Activated T-helper 9 cell treated with anti-CD3 and anti-CD28 coated beads, Interleukin-2, amount 50 U/mL, for 16 hours (primary cell): ENCODE results near the gene ERCC1.

Experiments
- DNase-seq: peaks from one replicate; pipeline ENCODE4 v3.0.0-alpha.2; 2020; ENCODE audit warnings: low read depth

Gene ERCC1

GRCh38 chr19:45364696-45365095, 59.0 kb downstream of the ERCC1 start:
- no peak for DNase-seq

- DNase-seq, result no peak
Measured at GRCh38 chr19:45363861-45364459, 59.8 kb downstream of the ERCC1 start.

- no peak for DNase-seq
Measured at GRCh38 chr19:45362291-45362690, 61.4 kb downstream of the ERCC1 start.

- DNase-seq, result no peak
Measured at GRCh38 chr19:45361608-45362007, 62.1 kb downstream of the ERCC1 start.

- no peak for DNase-seq
Measured at GRCh38 chr19:45358213-45358792, 65.4 kb downstream of the ERCC1 start.

- DNase-seq, result no peak
Measured at GRCh38 chr19:45357445-45357783, 66.3 kb downstream of the ERCC1 start.
